GM18858 (cell line): ENCODE results near the gene UBASH3B.
A peak's percentile ranks its signal among the peaks of the same experiment; 100 is the strongest.

ENCODE experiments used
- ATAC-seq: cut with Tn5 transposase; IDR thresholded peaks from one replicate; pipeline ENCODE4 v1.9.1; 2021; ENCODE audit not compliant: unreplicated experiment

UBASH3B gene

GRCh38 chr11:122707111-122707510 lies 51.6 kb downstream of the UBASH3B start:
- ATAC-seq, result no peak

DNA sequence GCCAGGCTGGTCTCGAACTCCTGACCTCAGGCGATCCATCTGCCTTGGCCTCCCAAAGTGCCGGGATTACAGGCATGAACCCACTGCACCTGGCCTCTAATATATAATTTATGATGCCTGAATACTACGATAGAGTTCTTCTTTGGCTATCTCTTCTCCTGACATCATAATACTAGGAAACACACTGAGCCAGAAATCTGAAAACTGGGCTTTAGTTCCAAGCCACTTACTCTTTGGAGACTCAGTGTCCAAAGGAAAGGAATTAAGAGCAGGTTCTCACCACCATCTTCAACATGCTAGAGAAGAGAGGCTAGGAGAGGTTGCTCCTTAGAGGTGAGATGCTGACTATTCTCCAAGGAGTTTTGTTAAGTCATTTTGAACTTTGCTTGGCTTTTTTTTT lies 52.4 kb downstream of the UBASH3B start:
- ATAC-seq, result no peak

GRCh38 chr11:122709039-122709760 lies 53.7 kb downstream of the UBASH3B start:
- ATAC-seq, result no peak

- no peak for ATAC-seq
Observed at GRCh38 chr11:122711362-122711761, 55.8 kb downstream of the UBASH3B start.

DNA sequence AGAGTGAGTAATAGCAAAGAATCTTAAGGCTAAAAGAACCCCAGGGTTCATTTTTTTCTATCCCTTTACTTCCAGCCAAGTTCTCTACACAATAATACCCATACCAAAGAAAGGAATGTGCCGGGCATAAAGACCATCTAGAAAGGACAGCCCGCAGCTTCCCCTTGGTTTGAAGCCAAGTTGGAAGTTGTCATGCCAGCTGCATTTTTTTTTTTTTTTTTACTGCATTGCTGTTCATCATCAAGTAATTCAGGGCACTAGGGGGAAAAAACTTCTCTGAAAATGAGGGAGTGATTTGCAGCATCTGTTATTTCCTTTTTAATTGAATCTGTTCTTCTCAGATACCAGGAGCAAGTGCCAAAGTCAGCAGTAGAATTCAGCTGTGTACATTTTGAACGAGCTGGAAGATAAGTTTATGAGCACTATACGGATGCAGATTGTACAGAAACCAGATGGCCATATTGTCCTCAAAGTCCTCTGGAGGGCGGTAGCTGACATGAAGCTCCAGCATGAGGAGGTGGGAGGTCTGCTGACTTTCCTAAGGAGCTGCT lies 56.4 kb downstream of the UBASH3B start:
- ATAC-seq, result no peak

DNA sequence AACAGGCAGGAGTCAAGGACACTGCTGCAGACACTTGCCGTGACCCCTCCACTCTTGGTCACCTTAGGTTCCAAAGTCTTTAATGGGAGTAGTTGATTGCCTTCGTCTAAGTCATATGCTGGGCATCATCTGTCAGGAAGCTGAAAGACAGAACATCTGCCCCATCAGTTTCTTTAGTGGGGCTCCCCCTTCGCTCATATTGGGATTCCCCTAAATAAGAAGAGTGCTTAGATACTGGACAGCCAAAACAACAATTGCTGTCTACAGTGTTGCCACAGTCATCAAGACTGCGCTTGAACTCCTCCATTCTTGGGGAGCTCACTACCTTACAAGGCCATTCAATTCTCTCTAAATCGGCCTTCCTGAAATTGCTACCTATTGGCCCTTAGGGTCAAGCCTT lies 58.5 kb downstream of the UBASH3B start:
- ATAC-seq, result peak; percentile 33

DNA sequence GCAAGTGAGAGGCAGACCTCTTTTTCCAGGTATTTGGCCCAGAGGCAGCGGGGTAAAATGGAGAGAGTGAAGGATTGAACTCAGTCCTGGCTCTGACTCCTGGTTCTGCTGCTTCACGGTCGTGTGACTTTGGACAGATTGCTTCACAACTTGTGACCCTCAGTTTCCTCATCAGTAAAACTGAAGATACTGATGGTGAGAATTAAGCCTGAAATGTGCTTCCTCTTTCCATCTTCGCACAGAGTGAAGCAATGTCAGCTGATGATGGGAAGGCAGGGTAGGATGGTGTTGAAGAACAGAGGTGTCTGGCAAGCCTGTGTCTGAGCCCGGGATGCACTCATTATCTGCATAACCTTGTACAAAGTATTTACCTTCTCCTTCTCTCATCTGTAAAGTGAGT lies 59.0 kb downstream of the UBASH3B start:
- ATAC-seq, result no peak

DNA sequence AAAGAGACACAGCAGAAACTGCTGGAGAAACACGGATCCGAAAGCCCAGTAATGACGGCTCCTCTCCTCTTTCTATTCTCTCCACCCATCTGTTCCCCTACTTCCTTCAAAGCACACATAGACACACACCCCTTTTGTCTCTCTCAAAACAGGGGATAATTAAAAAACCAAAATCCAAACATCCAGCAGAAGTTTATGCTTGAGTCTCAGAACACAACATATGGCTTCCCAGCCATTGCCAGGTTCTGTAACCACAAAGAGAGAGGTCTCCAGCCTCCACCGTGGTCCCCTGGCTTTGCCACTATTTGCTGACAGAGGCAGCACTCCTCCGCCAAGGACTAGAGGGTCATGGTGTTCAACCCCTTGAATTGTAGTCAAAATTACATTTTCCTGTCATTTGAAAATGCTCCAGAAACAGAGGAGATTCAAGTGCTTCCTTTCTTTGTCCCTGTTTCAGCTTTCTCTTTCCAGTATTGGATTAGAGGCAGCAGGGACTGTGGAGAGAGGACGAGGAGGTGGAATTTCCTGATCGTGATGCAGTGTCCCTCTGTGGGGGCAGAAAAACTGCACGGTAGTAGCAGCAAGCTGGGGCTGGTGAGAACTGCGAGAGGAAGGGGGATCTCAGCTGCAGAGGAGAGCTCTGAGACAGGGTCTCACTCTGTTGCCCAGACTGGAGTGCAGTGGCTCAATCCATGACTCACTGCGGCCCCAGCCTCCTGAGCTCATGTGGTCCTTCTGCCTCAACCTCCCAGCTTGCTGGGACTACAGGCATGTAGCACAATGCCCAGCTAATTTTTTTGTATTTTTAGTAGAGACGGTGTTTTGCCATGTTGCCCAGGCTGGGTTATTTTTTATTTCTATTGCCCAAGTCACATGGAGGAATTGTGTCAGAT lies 60.3 kb downstream of the UBASH3B start:
- ATAC-seq, result no peak

- peak; percentile 70 for ATAC-seq
Observed at GRCh38 chr11:122717264-122717867, 61.8 kb downstream of the UBASH3B start.

- no peak for ATAC-seq
Observed at GRCh38 chr11:122720107-122720881, 64.8 kb downstream of the UBASH3B start.

GRCh38 chr11:122721201-122721963 lies 65.9 kb downstream of the UBASH3B start:
- ATAC-seq, result no peak

GRCh38 chr11:122721964-122722266 lies 66.4 kb downstream of the UBASH3B start:
- no peak for ATAC-seq

DNA sequence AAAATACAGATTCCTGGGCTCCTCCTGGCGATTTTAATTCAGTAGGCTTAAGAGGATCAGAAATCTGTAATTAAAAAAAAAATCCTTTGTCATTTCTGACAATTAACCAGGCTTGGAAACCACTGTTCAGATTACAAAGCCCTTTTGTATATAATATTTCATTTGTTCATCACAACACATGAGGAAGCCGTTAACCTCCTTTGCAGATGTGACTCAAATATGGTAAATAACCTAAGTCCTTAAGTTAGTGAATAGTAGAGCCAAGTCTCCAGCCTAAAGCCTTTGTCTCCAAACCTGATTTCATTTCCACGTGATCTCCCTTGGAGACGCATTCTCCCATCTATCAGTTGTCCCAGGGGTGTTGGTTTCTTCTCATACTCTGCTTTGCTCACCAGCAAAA lies 67.6 kb downstream of the UBASH3B start:
- no peak for ATAC-seq

DNA sequence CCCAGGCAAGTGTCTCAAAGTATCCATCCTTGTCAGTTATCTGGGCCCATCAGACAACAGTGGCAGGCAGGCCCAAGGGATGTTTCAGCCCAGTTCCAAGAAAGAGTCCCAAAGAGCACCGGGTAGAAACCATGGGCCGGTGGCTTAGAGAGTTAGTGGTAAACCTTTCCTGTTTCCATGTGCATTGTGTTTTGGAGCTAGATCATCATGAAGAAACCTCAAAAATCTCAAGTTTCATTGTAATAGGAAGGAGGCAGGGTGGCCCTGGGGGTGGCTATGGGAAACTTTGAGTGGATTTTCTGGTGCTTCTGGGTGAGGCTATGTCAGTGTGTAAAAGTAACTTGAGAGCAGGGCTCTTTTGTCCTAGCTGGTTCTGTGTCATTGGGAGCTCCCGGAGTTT lies 68.1 kb downstream of the UBASH3B start:
- no peak for ATAC-seq

GRCh38 chr11:122724520-122724919 lies 69.0 kb downstream of the UBASH3B start:
- no peak for ATAC-seq

DNA sequence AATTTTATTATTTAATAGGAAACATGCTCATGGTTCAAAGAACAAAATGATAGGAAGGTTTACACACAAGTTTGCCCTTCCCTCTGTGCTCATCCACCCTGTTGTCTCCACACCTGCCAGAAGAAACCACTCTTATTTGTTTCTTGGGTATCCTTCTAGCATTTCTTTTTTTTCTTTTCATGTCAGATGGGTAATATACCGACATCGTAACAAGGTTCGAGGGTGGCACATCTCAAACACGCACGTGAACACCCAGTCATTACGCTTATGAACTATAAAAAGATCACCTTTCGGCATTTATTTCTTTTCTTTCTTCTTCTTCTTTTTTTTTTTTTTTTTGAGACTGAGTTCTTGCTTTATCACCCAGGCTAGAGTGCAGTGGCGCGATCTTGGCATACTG lies 70.5 kb downstream of the UBASH3B start:
- ATAC-seq, result no peak

DNA sequence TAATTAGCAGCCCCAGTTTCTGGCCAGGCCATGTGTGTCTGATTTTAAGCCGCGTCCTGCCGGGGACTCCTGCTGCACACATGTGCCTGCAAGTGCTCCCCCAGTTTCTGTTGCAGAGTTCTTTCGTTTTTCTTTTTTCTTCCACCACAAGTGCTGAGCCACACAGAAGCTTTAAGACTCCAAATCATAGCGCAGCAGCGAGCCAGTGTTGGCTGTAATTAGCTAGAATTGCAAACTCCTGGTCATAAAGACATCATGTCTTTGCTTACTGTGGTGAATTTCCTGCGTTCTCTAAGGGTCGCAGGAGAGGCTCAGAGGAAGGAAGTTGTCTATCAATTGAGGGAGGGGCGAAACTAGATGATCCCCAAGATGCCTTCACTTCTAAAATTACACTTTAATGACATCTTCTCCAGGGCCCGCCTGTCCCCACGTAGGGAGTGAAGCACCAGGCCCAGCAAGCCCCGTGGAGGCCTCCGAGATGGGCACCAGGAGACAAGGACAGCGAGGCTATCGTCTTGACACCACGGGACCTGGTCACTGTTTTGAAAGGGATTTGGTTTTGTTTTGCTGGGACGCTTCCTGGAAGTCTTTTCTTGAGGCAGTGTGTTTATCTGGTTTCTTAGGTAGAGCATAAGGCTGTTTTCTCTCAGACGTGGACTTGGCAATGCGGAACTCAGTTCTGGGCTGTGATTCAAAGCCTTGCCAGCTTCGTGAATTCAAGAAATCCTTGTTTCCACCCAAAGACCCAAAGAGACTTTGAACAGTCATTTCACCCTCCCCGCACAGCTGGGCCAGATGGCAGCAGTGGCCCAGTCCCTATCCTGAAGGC lies 71.8 kb downstream of the UBASH3B start:
- ATAC-seq, result no peak

DNA sequence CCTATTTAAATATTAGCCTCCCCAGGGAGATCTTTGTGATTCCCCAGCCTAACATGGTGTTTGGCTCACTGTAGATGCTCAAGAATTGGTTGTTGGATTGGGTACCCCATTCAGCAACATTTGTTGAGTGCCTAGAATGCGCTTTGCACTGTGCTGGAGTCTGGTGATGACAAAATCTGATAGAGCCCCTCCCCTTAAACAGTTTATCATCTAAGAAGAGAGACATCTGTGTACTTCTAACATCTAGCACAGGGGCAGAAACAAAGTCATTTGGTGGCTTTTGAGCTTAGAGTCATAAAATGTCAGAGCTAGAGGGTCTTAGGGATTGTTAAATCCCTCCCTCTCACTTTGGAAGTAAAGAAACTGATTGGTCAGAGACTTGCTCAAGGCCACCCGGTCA lies 73.0 kb downstream of the UBASH3B start:
- ATAC-seq, result no peak

GRCh38 chr11:122729139-122729538 lies 73.6 kb downstream of the UBASH3B start:
- ATAC-seq, result no peak
